ENCODE measurements around the gene EEIG1. TPM values are rescaled to one million over a fixed set of nuclear protein-coding genes. Genes with fewer than 3 reads are reported as not detected.

Gene EEIG1
- 61.1 and 74.8 TPM in 2 replicates for total RNA-seq (ENCODE audit: low replicate concordance)
- long read RNA-seq, partial matches to known transcripts: 0 of 9 reads
- long read RNA-seq, other reads (novel, unspliced or antisense): 9 of 9 reads

DNA sequence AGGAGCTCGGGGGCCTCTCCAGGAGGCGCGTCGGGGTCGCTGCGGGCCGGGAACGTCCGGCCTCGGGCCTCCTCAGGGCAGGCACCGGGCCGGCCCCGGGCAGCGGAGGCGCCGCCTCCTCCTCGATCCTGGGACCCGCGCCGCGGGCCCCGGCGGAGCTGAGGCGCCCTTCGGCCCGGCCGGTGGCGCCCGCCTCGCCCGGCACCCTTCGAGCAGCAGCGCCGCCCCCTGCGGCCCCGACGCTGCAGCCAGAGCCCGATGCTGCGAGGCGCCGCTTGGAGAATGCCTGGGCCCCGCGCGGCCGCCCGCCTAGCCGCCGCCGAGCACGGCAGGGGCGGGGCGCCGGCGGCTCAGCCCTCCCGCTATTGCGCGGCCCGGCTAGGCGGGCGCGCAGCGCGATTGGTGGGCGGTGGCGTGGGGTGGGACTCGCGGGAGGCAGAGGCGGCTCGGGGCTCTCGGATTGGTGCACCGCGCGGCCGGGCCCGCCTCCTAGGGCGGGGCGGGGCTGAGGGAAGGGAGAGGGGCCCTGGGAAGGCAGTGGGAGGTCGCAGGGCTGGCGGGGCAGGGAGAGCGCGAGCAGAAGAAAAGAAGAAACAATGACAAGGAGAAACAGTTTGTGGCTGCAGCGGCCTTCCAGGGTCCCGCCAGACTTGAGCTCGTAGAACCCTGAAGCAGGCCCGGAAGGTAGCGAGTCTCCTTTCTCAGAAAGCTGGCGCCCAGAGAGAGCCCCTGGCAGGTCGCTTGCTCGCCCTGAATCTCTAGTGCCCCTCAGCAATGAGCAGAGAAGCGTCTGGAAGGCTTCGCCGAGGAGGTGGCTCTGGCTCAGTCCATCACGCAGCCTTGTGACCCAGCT is at the start of gene EEIG1:
Gene EEIG1, minus strand, starts transcription at position 284 of the 853 bp plus-strand sequence. CDS start 852 bp downstream, outside the sequence.
- Mint-ChIP-seq H3K36me3 (no peaks in the 10 kb centered on the region), H3K27me3 (no peaks in the 10 kb centered on the region), H3K4me3 (peak within 1 kb of the TSS; percentile 98), H3K27ac (peak within 1 kb of the TSS; percentile 93), H3K9me3 (no peaks in the 10 kb centered on the region), H3K4me1 (ENCODE audit: unreplicated experiment) (peaks cover 34% of the 10 kb centered on the region)
- TF ChIP-seq, protein P1, sequence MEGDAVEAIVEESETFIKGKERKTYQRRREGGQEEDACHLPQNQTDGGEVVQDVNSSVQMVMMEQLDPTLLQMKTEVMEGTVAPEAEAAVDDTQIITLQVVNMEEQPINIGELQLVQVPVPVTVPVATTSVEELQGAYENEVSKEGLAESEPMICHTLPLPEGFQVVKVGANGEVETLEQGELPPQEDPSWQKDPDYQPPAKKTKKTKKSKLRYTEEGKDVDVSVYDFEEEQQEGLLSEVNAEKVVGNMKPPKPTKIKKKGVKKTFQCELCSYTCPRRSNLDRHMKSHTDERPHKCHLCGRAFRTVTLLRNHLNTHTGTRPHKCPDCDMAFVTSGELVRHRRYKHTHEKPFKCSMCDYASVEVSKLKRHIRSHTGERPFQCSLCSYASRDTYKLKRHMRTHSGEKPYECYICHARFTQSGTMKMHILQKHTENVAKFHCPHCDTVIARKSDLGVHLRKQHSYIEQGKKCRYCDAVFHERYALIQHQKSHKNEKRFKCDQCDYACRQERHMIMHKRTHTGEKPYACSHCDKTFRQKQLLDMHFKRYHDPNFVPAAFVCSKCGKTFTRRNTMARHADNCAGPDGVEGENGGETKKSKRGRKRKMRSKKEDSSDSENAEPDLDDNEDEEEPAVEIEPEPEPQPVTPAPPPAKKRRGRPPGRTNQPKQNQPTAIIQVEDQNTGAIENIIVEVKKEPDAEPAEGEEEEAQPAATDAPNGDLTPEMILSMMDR (conservative IDR thresholded peaks at IDR 0.05): no peak
- peak; percentile 98 for DNase-seq (ENCODE audit: extremely low spot score, unreplicated experiment)

DNA sequence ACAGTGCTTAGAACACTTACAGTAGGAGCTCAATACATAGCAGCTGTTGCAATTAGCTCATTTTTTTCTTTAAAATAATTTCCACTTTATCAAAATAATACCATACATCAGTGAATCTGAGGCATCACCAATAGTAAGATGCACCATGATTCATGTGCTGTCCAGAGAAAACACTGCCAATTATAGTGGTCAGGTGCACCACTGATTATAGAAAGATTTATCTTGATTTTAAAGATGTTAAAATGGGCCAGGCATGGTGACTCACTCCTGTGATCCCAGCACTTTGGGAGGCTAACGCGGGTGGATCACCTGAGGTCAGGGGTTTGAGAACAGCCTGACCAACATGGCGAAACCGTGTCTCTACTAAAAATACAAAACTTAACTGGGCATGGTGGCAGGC is 46.9 kb upstream of the EEIG1 start:
- no peak overlapping the region for H3K27ac Mint-ChIP-seq
- TF ChIP-seq, protein P1 (conservative IDR thresholded peaks at IDR 0.05): no peak
- H3K9me3 Mint-ChIP-seq: no peaks in the 10 kb centered on the region
- no peak overlapping the region for H3K4me3 Mint-ChIP-seq
- H3K4me1 Mint-ChIP-seq (ENCODE audit: unreplicated experiment): peaks cover 7% of the 10 kb centered on the region
- no peaks in the 10 kb centered on the region for H3K36me3 Mint-ChIP-seq
- DNase-seq (ENCODE audit: extremely low spot score, unreplicated experiment): no peak
- no peaks in the 10 kb centered on the region for H3K27me3 Mint-ChIP-seq

DNA sequence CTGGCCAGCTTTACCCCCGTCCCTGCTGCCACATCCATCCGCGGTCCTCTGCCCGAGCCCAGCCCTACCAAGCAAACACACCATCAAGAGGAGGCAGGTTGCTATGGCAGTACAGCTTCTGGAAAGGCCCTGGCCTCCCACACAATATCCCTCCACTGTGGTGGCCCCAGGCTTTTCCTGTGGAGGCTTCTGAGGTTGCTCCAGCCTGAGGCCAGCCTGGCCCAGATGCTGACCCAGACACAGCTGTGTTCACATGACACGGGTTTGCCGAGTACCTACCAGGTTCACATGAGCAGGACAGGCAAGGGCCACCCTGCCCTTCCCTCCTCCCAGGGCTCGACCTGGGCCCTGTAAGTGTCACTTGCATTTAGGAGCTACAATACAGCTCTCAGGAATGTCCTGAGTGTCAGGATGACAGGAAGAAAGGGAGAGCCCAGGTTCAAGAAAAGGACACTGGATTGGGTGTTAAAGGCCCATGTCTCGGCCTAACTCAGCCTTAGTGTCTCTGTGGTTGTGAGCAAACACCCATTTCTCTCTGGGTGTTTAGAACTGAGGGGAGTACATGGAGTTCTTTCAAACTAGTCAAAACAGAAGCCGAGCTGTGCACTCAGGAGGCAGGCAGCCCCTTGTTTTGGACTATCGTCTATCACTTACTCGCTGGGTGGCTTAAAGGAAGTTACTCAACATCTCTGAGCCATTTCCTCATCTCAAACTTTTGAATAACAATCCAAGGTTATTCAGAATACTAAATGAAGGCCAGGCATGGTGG is 46.2 kb upstream of the EEIG1 start:
- Mint-ChIP-seq H3K27ac (no peak overlapping the region), H3K36me3 (no peaks in the 10 kb centered on the region), H3K27me3 (no peaks in the 10 kb centered on the region), H3K9me3 (no peaks in the 10 kb centered on the region), H3K4me1 (ENCODE audit: unreplicated experiment) (peaks cover 7% of the 10 kb centered on the region), H3K4me3 (no peak overlapping the region)
- DNase-seq (ENCODE audit: extremely low spot score, unreplicated experiment): no peak
- TF ChIP-seq, protein P1 (conservative IDR thresholded peaks at IDR 0.05): no peak

DNA sequence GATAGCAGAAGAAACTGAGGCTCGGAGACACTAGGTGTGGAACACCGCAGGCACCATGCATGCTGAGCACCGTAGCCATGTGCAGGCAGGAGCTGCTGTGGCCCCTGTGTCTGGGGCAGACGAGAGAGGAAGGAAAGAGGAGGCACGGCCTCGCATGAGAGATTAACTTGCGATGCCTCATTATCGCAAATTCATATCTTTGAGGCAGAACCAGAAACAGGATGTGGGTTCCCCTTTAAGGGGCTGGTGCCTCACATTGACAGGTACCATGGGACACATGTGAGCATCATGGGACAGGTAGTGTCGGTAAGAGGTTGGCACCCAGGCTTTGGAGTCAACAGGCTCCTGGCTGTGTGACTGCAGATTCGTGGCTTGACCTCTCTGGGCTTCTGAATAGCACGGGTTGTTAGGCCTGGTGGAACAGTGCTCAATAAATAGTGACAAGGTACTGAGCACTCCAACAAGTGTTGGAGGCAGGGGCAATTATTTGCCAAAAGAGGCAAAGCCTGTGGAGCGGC is 45.5 kb upstream of the EEIG1 start:
- DNase-seq (ENCODE audit: extremely low spot score, unreplicated experiment): no peak
- H3K9me3 Mint-ChIP-seq: no peaks in the 10 kb centered on the region
- no peak overlapping the region for H3K4me3 Mint-ChIP-seq
- TF ChIP-seq, protein P1 (conservative IDR thresholded peaks at IDR 0.05): no peak
- H3K27ac Mint-ChIP-seq: no peak overlapping the region
- no peaks in the 10 kb centered on the region for H3K36me3 Mint-ChIP-seq
- no peaks in the 10 kb centered on the region for H3K27me3 Mint-ChIP-seq
- H3K4me1 Mint-ChIP-seq (ENCODE audit: unreplicated experiment): peaks cover 7% of the 10 kb centered on the region

DNA sequence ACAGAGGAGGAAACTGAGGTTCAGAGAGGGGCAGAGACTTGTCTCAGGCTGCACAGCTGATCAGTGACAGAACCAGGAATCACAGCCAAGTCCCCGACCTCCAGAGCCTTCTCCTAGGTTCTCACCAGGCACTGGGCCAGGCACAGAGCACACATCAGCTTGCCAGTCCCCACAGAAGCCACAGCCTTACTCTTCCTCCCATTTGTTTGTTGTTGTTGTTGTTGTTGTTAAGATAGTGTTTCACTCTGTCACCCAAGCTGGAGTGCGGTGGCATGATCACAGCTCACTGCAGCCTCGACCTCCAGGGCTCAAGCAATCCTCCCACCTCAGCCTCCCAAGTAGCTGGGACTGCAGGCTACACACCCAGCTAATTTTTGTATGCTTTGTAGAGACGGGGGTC is 44.9 kb upstream of the EEIG1 start:
- Mint-ChIP-seq H3K27ac (no peak overlapping the region), H3K27me3 (no peaks in the 10 kb centered on the region), H3K4me3 (no peak overlapping the region), H3K36me3 (no peaks in the 10 kb centered on the region), H3K4me1 (ENCODE audit: unreplicated experiment) (peaks cover 12% of the 10 kb centered on the region), H3K9me3 (no peaks in the 10 kb centered on the region)
- no peak for DNase-seq (ENCODE audit: extremely low spot score, unreplicated experiment)
- TF ChIP-seq, protein P1 (conservative IDR thresholded peaks at IDR 0.05): no peak

All from type B pancreatic cell (in vitro differentiated cells).